Limb (tissue), 2 donors: ENCODE measurements around the gene SCLY.
"Not testable (repeated sequence)": the region's sequence is repeated elsewhere in the genome, so short reads cannot be mapped to it uniquely, and the experiment has no call there.

Experiments
- DNase-seq, 2 donors: peaks; one replicate each; pipeline ENCODE4 v3.0.0-alpha.2; 2016; ENCODE audit errors: extremely low spot score in 2 of 2

SCLY gene

DNA sequence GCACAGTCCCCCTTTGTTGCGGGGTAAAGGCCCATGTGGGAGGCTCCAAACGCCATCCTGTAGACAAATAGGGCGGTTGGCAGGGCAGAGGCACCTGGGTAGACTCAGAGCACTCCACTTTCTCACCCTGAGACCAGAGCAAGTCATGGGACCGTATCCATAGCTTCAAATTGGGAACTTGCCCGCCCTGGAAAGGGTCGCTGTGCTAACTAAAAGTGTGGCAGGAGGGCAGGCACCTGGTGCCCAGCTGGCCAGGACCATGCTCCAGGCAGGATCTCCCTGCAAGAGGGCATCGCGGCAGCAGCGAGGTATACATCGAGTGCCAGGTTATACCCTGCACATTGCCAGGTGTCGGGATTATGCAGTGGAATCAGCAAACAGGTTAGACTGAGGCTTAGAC, 20.8 kb upstream of the SCLY start:
- no peak for DNase-seq

DNA sequence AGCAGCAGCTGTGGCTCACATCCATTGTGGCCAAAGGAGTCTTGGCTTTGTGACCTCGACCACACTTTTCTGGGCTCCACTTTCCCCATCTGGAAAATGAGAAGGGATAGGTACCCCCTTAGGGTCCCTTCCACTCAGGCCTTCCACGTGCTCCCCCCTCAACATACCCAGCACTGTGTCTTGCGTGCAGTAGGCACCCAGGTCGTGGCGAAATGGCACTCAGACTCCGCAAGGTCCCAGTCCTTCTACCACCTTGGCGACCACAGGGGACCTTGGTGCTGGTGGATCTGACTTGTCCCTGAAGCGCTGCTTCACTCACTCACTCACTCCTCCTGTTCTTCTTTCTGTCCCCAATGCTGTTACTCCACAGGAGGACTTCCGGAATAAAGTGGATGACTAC, 19.9 kb upstream of the SCLY start:
- DNase-seq = no peak

DNA sequence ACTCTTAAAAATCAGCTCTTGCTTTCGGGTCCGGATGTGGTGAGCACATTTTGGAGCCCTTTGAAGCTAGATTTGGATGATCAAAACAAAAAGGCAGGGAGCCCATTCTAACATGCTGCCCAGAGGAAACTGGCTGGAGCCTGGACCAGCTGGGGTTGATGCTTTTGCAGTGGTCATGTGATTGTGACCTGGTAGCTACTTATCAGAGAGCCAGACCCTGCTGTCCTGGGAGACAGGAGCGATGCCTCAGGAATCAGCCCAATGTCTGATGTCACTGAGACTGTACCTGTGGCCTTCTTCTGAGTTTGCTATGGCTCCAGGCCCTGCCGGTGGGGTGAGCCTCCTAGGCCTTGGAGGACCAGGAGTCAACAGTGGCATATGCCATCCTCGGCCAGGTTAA, 18.7 kb upstream of the SCLY start:
- no peak for DNase-seq

DNA sequence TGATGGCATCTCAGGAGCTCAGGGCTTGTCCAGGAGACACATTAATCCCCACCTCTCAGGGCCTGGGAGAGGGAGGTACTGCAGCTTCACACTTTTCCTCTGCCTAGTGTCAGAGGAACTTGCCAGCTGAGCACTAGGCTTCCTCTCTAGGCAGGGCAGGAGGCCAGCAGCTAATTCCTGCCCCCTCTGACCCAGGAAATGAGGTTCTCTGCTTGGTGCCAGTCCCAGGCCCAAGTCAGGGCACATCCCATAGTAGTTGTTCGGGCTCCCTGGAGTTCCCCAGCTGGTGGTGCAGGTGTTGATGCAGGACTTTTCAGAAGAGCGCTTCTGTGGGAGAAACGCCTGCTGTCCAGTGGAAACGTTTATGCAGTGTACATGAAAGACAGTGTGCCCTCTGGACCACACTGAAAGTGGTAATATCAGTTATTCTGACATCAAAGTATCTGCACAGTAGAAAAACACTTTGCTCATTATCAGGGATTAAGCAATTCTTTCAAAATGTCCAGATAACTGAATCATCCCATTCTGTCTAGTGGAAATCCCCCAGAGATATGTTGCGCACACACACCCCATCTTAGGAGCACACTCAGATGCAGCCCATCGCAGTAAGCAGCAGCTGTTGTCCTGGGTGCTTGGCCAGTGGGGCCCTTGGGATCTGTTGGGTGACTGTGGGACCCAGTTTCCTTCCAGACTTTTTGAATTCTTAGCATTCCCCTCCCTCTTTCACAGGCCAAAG, 17.8 kb upstream of the SCLY start:
- DNase-seq = no peak

DNA sequence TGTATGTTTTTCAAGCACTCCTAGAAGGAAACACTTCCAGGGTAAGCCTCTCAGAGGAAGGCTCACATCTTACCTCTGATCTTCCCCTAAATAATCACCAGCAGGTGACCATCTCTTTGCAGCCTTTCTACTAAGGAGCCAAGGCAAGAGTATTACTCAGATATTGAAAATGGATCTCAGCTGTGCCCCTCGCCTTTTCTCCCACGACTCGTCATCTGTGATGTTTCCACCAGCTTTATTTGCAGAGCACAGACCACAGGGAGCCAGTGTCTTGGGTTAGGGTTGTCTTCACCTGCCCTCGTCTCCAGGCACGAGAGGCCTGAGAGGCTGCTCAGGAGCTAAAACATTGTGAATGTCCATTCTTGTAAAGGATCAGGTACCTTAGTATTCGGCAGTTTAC, 16.9 kb upstream of the SCLY start:
- DNase-seq = no peak

DNA sequence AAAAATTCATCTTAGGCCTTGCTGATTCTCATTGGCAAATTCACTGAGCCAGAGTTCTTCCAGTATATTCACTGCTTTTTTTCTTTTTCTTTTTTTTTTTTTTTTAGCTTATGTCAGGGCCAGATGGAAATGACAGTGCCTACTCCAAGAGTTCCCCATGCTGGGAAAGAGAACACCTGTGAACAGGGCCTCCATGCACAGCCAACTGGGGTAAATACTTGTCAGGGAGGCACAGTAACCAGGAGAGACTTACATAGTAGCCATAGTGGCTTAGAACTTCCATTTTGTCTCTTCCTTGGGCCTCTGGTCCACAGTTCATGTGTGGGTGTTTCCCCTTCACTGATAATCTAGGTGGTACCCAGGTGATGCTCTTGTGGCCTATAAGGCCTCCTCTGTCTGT, 15.2 kb upstream of the SCLY start:
- DNase-seq = no peak

DNA sequence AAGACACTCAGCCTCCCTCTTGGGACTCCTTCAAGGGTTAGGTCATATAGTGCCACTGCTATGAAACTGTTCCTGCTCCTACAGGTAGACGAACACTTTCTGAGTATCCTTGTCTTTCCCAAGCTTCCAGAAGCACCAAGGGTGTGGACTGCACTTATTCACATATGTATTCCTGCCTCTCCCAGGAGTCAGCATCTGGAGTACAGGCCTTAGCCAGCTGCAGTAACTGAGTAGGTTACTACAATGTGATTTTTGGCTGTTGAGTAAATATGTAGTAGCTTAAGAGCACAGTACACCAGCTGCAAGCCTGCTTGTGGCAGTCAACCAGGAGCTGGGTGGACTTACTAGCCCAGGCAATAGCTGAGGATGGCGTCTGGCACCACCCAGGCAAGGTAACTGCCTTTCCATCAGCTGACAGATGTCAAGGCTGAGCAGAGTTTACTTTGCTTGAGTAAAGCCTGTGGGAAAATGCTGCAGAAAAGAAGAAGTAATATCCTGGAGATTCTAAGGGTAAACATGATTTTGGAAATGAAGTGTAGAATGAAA, 14.0 kb upstream of the SCLY start:
- no peak for DNase-seq

DNA sequence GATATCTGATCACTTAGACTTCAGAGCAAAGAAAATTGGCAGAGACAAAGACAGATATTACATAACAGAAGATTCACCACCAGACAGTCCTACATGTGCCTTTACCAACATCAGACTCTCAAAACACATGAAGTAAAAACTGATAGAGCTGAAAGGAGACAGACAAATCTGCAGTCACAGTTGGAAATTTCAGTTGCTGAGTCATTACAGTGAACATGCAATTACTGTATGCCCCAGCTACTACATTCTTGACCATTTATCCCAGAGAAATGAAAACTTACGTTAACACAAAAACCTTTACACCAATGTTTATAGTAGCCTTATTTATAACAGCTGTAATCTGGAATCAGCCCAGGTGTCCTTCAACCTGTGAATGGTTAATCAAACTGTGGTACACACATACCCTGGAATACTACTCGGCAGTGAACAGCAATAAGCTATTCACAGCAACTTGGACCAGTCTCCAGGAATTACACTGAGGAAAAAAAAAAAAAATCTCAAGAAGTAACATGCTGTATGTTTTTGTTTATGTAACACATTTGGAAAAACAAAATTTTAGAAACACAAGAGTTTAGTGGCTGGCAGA, 7.5 kb upstream of the SCLY start:
- no peak for DNase-seq

DNA sequence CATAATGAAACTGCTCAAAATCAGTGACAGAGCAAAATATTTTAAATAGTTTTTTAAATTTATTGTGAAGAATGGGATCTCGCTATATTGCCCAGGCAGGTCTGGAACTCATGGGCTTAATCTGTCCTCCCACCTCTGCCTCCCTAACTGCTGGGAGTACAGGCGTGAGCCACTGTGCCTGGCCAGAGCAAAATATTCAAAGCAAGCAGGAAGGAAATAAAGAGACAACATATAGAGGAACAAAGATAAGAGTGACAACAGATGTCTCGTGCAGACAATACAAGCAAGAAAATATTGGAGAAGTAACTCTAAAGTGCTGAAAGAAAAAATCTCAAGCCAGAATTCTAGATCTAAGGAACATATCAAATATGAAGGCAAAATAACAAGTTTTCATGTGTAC, 5.0 kb upstream of the SCLY start:
- no peak for DNase-seq

DNA sequence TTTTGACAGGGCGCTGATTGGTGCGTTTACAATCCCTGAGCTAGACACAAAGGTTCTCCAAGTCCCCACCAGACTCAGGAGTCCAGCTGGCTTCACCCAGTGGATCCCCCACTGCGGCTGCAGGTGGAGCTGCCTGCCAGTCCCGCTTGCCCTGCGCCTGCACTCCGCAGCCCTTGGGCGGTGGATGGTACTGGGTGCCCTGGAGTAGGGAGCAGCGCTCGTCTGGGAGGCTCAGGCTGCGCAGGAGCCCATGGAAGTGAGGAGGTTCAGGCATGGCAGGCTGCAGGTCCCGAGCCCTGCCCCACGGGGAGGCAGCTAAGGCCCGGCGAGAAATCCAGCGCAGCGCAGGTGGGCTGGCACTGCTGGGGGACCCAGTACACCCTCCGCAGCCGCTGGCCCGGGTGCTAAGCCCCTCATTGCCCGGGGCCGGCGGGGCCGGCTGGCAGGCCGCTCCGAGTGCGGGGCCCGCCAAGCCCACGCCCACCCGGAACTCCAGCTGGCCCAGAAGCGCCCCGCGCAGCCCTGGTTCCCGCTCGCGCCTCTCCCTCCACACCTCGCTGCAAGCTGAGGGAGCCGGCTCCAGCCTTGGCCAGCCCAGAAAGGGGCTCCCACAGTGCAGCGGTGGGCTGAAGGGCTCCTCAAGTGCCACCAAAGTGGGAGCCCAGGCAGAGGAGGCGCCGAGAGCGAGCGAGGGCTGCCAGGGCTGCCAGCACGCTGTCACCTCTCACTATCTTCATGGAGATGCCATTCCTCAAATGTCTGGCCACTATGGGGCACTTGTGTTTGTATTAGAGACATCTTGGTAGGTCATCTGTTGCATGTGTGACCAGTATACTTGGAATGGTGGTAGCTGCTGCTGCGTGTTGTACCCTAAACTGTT, 2.9 kb upstream of the SCLY start:
- not testable (repeated sequence) for DNase-seq

DNA sequence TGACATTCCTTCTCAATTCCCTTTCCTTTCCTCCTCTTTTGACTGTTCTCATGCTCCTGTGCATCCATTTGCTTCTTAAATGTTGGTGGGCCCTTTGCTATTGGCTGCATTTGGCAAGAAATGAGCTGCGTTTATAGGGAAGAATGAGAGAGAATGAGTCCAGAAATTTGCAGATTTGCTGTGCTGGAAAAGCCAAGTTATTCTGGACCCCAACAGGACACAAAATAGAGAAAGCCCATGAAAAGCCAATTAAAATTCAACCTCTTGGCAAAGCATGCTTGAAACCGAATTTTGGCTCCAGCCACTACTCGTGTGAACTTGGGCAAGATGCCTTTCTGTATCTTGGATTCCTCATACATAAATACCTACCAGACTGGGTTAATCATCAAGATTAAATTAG, 1.3 kb upstream of the SCLY start:
- no peak for DNase-seq

DNA sequence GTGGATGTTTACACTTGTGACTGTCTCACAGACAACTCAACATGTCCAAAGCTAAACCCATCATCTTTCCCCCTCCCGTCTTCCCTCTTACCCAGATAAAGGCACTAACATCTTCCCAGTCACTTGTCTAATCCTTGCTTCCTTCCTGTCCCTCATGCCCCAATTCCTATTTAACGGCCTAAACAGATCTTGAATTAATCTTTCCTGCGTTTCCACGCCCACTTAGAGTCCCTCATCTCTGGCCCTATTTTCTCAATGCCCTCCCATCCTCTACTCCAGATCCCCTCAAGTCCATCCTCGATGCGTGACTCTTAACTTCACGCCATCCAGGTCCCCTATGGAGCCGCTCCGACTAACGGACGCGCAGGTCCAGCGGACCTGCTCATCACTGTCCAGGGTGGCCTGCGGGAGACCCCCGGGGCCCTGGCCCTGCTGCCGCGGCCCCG, 682 bp upstream of the SCLY start:
- DNase-seq = peak in 1 of 2 donors; percentile 3

DNA sequence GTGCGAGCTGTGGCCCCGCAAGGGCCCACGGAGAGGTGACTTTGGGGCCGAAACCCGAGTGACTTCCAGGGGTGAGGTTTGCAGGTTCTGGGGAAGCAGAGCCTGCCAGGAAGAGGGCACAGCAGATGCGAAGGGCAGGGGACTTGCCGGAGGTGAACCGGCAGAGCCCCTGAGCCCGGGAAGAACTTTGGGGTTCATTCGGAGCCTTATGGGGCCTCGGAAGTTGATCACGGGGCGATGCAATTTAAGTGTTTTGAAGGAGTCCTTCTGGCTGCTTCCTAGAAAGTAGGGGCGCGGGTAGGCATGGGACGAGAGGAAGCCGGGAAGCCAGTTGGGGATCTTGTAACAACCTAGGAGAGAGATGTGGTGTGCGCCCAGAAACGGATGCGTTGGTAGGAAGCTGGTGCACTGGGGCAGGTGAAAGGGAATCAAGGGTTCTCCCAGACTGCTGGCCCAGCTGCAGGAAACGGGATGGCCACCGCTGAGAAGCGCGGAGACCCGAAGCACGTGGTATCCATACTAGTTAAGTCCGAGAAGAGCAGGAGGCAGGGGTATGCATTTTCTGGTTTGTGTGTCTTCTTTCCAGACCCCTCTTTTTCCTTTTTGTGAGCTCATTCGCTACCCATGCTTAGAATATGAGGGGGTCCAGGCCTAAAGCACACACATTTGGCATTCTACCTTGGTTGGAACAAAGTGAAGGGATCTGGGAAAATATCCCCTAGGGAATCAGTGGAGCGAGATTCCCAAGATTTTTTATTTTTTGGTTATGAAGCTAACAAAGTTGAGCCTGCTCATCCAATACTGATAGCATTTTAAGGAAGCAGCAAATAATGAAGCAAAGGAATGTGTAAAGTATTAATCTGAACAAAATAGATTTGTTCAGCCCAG, 758 bp downstream of the SCLY start:
- DNase-seq = peak; percentile 10 to 66

DNA sequence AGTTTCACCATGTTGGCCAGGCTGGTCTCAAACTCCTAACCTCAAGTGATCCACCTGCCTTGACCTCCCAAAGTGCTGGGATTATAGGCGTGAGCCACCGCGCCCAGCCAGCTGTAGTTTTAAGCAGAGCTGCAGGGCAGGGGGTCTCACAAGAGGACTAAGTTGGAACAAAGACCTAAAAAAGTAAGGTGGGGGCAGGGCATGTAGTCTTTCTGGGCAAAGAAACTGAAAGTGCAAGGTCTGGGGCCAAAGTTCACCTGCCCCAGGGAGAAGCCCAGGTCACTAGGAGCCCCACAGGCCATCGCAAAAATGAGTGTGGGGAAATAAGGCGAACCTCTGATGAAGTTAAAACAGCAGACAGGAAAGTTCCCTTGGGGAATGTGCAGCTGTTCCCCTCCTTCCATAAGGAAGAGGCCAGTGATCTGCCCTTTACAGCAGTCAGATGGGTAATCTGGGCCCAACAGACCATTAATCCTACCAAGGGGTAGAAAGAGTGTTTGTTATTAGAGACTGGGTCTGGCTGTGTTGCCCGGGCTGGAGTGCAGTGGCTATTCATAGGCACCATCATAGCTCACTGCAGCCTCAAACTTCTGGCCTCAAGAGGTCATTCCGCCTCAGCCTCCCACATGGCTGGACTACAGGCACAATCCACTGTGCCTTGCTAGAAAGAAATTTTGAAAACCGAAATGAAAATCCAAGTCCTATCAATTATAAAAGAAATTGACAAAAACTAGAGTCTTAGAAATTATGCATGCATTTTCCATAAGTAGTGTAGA, 2.8 kb downstream of the SCLY start:
- no peak for DNase-seq

DNA sequence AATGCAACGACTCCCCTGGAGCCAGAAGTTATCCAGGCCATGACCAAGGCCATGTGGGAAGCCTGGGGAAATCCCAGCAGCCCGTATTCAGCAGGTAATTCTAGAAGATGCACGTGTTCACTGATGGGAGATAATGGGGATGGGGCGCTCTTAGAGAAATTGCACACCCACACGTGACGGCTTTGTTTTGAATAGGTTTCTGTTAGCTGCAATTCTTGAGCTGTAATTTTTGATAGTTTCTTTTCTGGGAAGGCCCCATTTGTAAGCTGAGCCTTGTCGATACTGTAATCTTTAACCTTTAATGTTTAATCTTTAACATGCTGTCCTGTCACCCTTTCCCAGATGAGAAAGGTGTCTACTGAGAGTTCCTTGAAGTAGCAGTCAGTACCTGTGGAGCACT, 3.6 kb downstream of the SCLY start:
- no peak for DNase-seq

DNA sequence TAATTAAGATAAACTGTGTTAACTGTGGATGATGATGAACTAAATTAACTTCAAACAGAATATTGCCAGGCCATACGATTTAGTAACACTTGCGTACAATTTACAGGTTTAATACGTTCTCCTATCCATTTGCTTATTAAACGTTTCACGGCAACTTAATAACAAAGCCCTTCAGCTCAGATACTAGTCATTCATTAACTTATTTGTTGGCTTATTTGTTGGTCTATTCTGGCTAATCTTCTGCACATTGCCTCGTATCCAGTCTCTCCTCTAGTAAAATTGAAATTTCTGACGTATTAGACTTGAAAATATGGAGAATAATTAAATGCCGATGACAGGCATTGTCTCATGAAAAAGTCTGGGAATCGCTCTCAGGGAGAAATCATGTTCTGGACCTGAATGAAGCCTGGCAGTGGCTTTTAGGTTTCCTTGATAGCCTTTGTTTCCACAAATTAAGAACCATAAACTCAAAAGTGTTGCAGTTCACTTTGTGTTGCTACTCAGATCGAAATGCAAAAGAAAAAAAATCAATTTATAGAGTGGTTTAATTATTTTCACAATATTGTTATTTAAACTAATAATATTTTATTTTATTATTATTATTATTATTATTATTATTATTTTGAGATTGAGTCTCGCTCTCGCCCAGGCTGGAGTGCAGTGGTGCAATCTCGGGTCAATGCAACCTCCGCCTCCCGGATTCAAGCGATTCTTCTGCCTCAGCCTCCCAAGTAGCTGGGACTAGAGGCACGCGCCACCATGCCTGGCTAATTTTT, 4.5 kb downstream of the SCLY start:
- no peak for DNase-seq

DNA sequence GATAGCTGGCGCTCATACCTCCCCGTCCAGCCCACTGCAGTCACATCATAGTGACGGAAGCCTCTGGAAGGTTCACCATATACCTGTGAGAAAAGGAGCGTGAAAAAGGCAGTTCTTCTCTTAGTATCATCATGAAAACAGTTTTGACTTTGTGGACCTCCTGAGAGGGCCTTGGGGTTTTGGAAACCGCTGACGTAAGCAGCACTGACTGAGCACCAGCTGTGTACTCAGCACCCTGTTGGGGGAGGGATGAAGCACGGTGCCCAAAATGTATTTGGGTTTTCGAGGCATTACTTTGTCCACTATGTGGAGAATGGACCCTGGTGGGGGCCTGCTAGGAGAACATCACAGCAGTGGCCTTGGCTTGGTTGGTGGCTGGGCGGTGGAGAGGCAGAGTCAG, 5.4 kb downstream of the SCLY start:
- no peak for DNase-seq

DNA sequence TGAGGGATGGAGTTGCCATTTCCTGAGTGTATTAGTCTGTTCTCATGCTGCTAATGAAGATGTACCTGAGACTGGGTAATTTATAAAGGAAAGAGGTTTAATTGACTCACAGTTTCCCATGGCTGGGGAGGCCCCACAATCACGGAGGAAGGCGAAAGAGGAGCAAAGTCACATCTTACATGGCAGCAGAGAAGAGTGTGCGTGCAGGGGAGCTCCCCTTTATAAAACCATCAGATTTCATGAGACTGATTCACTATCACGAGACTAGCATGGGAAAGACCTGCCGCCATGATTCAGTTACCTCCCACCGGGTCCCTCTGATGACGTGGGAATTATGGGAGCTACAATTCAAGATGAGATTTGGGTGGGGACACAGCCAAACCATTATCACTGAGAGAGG, 5.9 kb downstream of the SCLY start:
- not testable (repeated sequence) for DNase-seq

DNA sequence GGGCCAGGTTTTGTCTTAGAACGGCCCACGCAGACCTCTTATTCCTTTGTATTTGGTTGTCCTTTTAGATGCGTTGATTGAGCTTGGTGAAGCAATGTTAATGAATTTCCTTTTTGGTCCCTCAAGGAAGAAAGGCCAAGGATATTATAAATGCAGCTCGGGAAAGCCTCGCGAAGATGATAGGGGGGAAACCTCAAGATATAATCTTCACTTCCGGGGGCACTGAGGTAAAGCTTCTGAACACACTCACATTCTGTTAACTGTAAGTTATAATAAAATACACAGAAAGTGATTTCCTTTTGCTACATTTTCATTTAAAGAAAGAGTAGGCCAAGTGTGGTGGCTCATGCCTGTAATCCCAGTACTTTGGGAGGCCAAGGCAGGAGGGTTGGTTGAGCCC, 7.1 kb downstream of the SCLY start:
- no peak for DNase-seq
